Naive B cell (primary cell): ENCODE data around the gene SELENOT. TPM values are rescaled to one million over a fixed set of nuclear protein-coding genes. Genes with fewer than 3 reads are reported as not detected.
A peak's percentile ranks its signal among the peaks of the same experiment; 100 is the strongest.

Experiments
- ATAC-seq, 2 donors: fragments of 150-1000 bp; cut with Tn5 transposase; 2 replicates each; pipeline ENCODE4 v1.10.0; 2021; ENCODE audit warnings: low read depth in 2 of 2, mild to moderate bottlenecking in 2 of 2, moderate library complexity in 2 of 2
- DNase-seq: peaks from one replicate; pipeline ENCODE4 v3.0.0; 2022
- H3K27ac Mint-ChIP-seq, 6 donors: one replicate each; pipeline ENCODE4 v1.8.0; 2020 to 2022; ENCODE audit warnings: mild to moderate bottlenecking in 6 of 6, mixed read lengths in 6 of 6, moderate library complexity in 5 of 6, inconsistent platforms in 2 of 6
- H3K27me3 Mint-ChIP-seq, 3 donors: one replicate each; pipeline ENCODE4 v1.8.0; 2021 to 2022; ENCODE audit warnings: mixed read lengths in 3 of 3, mild to moderate bottlenecking in 1 of 3
- H3K36me3 Mint-ChIP-seq, 2 donors: one replicate each; pipeline ENCODE4 v1.8.0; 2020 to 2022; ENCODE audit warnings: mixed read lengths in 2 of 2, inconsistent platforms in 1 of 2, mild to moderate bottlenecking in 1 of 2
- H3K4me1 Mint-ChIP-seq, 3 donors: one replicate each; pipeline ENCODE4 v1.8.0; 2020 to 2022; ENCODE audit warnings: mixed read lengths in 3 of 3, inconsistent platforms in 1 of 3, mild to moderate bottlenecking in 1 of 3, moderate library complexity in 1 of 3
- H3K4me3 Mint-ChIP-seq, 8 donors: one replicate each; pipeline ENCODE4 v1.8.0; 2020 to 2022; ENCODE audit warnings: mild to moderate bottlenecking in 8 of 8, mixed read lengths in 8 of 8, moderate library complexity in 8 of 8, inconsistent platforms in 2 of 8
- H3K9me3 Mint-ChIP-seq, 7 donors: one replicate each; pipeline ENCODE4 v1.8.0; 2020 to 2022; ENCODE audit warnings: mixed read lengths in 7 of 7, mild to moderate bottlenecking in 5 of 7, inconsistent platforms in 2 of 7, moderate library complexity in 1 of 7
- polyA plus RNA-seq, 6 donors: library from polyadenylated mRNA; unstranded; fragments of 300-500 nt; fragmentation: Illumina TruSeq; gene quantifications; one replicate each; pipeline ENCODE4 v1.2.3, GENCODE V29; 2021; ENCODE audit warnings: low read depth in 6 of 6

SELENOT gene, protein sequence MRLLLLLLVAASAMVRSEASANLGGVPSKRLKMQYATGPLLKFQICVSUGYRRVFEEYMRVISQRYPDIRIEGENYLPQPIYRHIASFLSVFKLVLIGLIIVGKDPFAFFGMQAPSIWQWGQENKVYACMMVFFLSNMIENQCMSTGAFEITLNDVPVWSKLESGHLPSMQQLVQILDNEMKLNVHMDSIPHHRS
- 100 to 1,000 TPM; 279 to 418 (median 299) TPM for polyA plus RNA-seq

DNA sequence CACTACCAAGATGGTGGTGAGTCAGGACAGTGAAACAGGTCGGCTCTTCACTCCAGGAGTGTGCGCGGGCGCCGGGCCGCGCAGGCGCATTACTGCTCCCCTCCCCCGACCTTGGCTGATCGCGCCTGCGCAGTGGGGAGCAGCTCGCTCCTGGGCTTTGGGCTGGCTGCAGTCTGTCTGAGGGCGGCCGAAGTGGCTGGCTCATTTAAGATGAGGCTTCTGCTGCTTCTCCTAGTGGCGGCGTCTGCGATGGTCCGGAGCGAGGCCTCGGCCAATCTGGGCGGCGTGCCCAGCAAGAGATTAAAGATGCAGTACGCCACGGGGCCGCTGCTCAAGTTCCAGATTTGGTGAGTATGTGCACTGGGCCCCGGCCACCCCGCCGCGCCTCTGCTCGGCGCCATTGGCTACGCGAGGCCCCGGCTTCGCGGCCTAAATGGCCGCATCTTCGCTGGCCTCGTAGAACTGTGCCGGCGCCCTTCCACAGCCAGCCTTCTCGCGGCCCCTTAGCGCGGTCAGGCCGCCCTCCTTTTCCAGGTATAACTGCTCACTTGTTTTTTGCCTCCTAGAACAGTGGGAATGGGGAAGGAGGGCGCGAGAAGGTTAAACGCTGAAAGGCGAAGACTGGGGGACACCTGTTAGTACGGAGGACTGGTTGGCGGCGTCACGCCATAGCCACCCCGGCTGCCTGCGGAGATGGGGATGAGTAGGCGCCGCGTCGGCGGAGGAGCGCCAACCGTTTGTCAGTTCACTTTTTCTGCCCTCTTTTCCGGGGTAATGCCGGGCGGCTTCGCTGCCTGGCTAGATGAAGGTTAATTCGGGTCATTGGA, at the start of gene SELENOT:
Gene SELENOT, plus strand, starts transcription at position 169 of the 827 bp plus-strand sequence. Its CDS starts 42 bp downstream, at position 211.
- H3K4me3 Mint-ChIP-seq: peak within 1 kb of the TSS; percentile 92 to 99 (median 97)
- H3K27me3 Mint-ChIP-seq: no peaks in the 10 kb centered on the region
- DNase-seq (peak; percentile 95), ATAC-seq (peak; percentile 81 to 82)
- H3K9me3 Mint-ChIP-seq: peaks cover 0 to 1% (median 0%) of the 10 kb centered on the region in 7 donors
- H3K27ac Mint-ChIP-seq: peak within 1 kb of the TSS; percentile 99 to 100 (median 100)
- H3K4me1 Mint-ChIP-seq: peaks cover 59 to 79% (median 69%) of the 10 kb centered on the region in 3 donors
- peaks cover 0 to 9% of the 10 kb centered on the region in 2 donors for H3K36me3 Mint-ChIP-seq

DNA sequence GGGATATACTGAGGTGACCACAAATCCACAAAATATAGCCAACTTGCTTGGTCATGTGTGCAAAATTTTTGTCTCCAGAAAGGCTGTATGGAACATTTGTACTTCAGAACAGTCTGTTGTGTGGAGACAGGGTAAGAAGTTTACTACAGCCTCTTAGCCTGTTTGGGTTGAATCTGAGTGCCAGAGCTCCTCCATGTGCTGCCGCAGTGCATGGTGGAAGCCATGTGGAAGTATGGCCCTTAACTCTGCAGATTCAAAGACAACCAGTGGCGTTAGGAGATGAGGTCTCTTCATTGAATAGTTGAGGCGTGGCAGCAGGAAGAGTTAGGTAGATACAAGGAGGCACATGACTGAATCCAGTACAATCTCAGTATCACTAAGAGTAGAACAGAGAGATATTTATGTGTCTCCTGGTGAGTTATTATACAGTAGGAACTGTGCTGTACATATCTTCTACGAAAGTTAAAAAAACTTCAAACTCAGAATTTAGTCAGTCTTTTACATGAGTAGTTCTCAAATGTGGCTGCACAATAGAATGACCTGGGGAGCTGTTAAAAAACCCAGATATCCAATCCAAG, 47.2 kb upstream of the SELENOT start:
- ATAC-seq: no peak
- Mint-ChIP-seq H3K27ac (peak overlapping the region in 1 of 6 donors; percentile 61), H3K36me3 (peaks cover 10 to 20% of the 10 kb centered on the region in 2 donors)

DNA sequence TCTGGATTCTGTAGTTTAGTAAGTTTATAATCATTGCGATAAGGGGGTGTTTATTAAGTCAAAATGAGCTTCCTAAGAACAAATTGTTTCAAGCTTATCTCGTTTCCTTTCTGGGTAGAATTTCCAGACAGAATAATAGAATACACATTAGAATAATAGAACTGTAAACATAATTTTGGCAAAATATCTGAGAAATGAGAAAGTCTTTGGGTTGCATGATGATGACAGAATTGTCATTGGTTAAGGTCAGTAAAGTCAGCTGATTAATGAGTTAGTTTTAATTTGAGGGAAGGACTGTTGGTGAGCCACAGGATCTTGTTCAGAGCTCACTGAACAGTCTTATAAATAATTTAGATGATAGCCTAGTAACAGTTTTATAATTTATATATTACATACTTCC, 46.3 kb upstream of the SELENOT start:
- Mint-ChIP-seq H3K36me3 (peaks cover 8 to 17% of the 10 kb centered on the region in 2 donors), H3K4me3 (no peak overlapping the region), H3K9me3 (no peaks in the 10 kb centered on the region), H3K27ac (peak overlapping the region in 1 of 6 donors; percentile 53), H3K27me3 (no peaks in the 10 kb centered on the region), H3K4me1 (peaks cover 11 to 17% (median 15%) of the 10 kb centered on the region in 3 donors)
- no peak for DNase-seq
- no peak for ATAC-seq

More for the DNA sequence above, 47.2 kb upstream of the SELENOT start:
- no peak for DNase-seq
- H3K9me3 Mint-ChIP-seq: no peaks in the 10 kb centered on the region
- no peaks in the 10 kb centered on the region for H3K27me3 Mint-ChIP-seq
- H3K4me1 Mint-ChIP-seq: peaks cover 15 to 19% (median 19%) of the 10 kb centered on the region in 3 donors
- no peak overlapping the region for H3K4me3 Mint-ChIP-seq

DNA sequence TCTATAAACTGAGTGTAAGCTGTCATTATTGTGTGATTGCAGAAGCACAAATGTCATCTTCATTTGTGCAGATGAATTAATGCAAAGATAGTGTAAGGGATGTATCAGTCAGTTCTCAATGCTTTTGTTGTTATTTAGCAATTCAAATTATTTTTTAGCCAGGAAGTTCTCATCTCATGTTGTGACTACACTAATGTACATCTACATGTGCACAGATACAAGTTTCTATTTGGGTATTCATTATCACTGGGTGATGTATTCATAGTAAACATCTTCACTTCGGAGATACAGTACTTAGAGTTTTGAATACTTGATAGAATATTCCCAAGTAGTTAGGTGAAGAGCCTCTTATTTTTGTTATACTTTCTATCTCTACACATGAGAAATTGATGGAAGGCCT, 45.4 kb upstream of the SELENOT start:
- Mint-ChIP-seq H3K4me3 (no peak overlapping the region), H3K36me3 (peaks cover 8 to 13% of the 10 kb centered on the region in 2 donors), H3K27me3 (no peaks in the 10 kb centered on the region), H3K9me3 (no peaks in the 10 kb centered on the region), H3K27ac (no peak overlapping the region), H3K4me1 (peaks cover 11 to 15% (median 12%) of the 10 kb centered on the region in 3 donors)
- no peak for DNase-seq
- ATAC-seq: no peak

DNA sequence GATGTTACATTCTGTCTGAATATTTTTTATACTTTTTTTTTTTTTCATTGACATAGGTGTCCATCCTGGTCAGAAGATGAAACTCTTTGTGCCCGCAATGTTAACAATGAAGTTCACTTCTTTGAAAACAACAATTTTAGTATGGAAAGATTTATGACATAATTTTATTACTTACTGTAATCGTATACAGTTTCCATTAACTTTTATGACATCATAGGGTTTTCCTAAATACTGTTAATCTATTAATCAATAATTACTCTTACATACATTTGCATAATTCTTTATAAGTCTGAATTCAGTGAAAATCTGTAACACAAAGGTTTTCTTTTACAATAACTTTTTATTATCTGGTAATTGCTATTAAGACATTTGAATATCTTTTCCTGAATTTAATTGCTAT, 38.9 kb upstream of the SELENOT start:
- Mint-ChIP-seq H3K27me3 (no peaks in the 10 kb centered on the region), H3K4me3 (no peak overlapping the region), H3K4me1 (peaks cover 0 to 3% (median 0%) of the 10 kb centered on the region in 3 donors), H3K9me3 (no peaks in the 10 kb centered on the region), H3K27ac (no peak overlapping the region), H3K36me3 (no peaks in the 10 kb centered on the region)
- ATAC-seq: no peak
- DNase-seq: no peak

DNA sequence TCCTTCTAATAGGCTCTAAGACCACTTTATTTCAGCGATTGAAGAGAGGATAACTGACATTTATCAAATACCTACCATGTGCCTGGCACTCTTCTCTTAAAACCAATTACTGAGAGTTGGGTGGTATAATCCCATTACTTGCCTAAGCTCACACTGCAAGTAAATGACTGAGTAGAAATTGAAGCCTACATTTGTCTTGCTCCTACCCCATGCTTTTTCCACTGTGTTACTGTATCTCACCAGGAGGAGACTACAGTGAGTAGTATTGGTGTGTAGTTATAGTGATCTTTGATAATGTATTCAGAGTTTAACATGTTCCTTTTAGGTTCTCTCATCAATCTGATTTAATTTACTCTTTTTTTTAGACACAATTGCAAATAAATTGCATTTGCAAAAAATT, 35.8 kb upstream of the SELENOT start:
- ATAC-seq (no peak), DNase-seq (no peak)
- Mint-ChIP-seq H3K4me1 (no peaks in the 10 kb centered on the region), H3K4me3 (no peak overlapping the region), H3K27ac (no peak overlapping the region), H3K27me3 (no peaks in the 10 kb centered on the region), H3K36me3 (peaks cover 9% of the 10 kb centered on the region in 2 donors), H3K9me3 (no peaks in the 10 kb centered on the region)

DNA sequence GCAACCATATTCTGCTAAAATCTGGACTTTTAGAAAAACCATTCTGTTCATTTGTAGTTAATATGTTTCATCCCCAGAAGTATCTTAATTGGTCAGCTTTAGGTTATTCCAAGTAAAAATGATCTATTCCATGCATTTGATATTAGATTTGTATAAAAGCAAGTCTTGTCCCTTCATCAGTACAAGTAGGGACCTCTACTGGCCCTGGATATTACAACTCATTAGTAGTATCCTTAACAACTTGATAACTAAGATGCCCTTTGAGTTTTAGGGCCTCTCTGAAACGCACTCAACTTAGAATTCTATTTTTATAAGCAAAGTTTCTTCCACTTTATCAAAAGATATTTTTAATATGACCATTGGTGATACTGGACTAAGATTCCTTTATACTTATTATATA, 25.3 kb upstream of the SELENOT start:
- no peak overlapping the region for H3K4me3 Mint-ChIP-seq
- no peaks in the 10 kb centered on the region for H3K9me3 Mint-ChIP-seq
- DNase-seq: no peak
- ATAC-seq: no peak
- no peaks in the 10 kb centered on the region for H3K27me3 Mint-ChIP-seq
- peaks cover 9 to 20% of the 10 kb centered on the region in 2 donors for H3K36me3 Mint-ChIP-seq
- peaks cover 0 to 9% (median 0%) of the 10 kb centered on the region in 3 donors for H3K4me1 Mint-ChIP-seq
- no peak overlapping the region for H3K27ac Mint-ChIP-seq

DNA sequence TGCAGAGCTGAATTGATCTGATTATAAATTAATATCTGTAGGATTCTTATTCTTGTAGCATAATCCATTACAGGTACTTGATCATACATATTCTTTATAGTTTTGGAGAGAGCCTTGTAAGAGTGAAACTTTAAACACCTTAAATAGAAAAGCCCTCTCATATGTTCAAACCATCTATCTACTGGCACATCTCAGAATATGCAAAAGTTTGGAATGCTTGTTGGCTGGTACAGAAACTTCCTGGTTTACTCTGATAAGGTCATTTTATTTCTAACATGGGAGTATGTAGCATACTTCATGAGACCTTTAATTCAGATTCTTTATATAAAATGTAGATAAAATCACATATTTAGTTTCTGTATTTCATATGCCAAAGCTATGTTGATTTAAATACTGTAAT, 21.9 kb upstream of the SELENOT start:
- no peaks in the 10 kb centered on the region for H3K9me3 Mint-ChIP-seq
- no peaks in the 10 kb centered on the region for H3K27me3 Mint-ChIP-seq
- H3K4me3 Mint-ChIP-seq: no peak overlapping the region
- no peak for ATAC-seq
- no peak overlapping the region for H3K27ac Mint-ChIP-seq
- H3K36me3 Mint-ChIP-seq: peaks cover 19 to 20% of the 10 kb centered on the region in 2 donors
- H3K4me1 Mint-ChIP-seq: peaks cover 0 to 3% (median 0%) of the 10 kb centered on the region in 3 donors
- no peak for DNase-seq

DNA sequence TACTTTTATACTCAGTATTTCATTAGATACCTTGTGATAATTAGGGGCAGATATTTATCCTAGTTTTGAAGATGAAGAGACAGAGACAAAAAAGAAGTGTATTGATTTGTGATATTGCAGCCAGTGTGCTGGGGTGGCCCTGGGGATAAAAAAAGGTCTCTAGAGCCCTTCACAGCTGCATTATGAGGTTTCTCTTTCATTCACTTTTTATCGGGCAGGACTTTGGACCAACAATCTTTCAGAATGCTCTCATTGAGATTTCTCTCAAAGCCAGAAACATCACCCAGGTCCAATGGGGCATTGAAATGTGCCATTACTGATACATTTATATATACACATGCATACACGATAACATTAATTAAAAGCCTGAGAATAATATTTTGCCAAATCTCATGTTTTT, 20.5 kb upstream of the SELENOT start:
- Mint-ChIP-seq H3K9me3 (no peaks in the 10 kb centered on the region), H3K27me3 (no peaks in the 10 kb centered on the region), H3K4me1 (no peaks in the 10 kb centered on the region), H3K27ac (no peak overlapping the region), H3K36me3 (peaks cover 10 to 12% of the 10 kb centered on the region in 2 donors), H3K4me3 (no peak overlapping the region)
- no peak for DNase-seq
- no peak for ATAC-seq

DNA sequence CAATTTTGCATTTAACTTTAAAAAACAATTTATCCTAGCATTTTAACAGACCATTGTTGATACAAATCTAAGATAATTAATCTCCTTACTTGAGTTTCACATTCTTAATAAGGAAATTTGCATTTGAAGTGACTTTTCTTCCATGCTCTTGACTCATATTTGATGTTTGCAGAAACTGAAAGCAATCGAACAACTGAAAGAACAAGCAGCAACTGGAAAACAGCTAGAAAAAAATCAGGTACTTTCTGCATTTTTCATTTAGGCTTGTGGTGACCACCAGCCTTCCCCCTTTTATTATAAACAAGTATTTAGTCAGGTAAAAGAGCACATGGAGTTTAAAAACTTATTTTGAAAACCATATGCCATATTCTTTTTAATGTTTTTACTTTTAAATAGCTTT, 20.1 kb upstream of the SELENOT start:
- no peak overlapping the region for H3K4me3 Mint-ChIP-seq
- no peaks in the 10 kb centered on the region for H3K4me1 Mint-ChIP-seq
- no peaks in the 10 kb centered on the region for H3K9me3 Mint-ChIP-seq
- ATAC-seq (no peak), DNase-seq (no peak)
- H3K27ac Mint-ChIP-seq: peak overlapping the region in 1 of 6 donors; percentile 10
- H3K36me3 Mint-ChIP-seq: peaks cover 9 to 10% of the 10 kb centered on the region in 2 donors
- H3K27me3 Mint-ChIP-seq: no peaks in the 10 kb centered on the region

DNA sequence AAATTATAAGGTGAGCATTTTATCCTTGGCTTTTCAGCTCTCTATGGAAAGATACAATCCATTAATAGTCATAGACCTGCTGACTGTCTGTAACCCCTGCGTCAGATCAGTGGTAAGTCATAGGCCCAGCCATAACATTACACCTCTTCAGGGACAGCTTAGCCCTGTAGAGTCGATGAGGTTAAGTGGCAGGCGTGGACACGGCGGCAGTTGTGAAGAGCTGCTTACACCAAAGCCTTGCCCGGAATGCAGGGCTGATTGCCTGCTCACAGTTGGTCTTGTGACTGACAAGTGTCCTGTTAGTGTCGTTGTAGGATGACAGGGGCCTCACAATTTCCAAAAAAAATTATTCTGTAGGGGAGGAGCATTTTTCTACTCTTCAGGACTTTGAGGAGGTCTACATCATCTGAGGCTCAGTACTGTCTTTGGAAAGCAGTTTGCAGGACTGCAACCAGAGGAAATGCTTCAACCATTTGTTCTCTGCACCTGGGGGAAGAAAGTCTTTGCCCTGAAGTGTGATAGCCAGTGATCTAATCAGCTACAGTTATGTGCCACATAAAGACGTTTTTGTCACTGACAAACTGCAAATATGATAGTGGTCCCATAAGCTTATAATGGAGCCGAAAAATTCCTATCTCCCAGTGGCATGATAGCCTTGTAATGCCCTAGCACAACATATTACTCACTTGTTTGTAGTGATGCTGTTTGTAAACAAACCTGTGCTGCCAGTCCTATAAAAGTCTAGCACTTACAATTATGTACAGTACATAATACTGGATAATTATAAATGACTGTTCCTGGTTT, 14.9 kb upstream of the SELENOT start:
- no peaks in the 10 kb centered on the region for H3K9me3 Mint-ChIP-seq
- no peak for ATAC-seq
- H3K27ac Mint-ChIP-seq: peak overlapping the region in 2 of 6 donors; percentile 33 to 69
- no peak overlapping the region for H3K4me3 Mint-ChIP-seq
- H3K4me1 Mint-ChIP-seq: no peaks in the 10 kb centered on the region
- H3K27me3 Mint-ChIP-seq: no peaks in the 10 kb centered on the region
- peaks cover 0 to 10% of the 10 kb centered on the region in 2 donors for H3K36me3 Mint-ChIP-seq
- no peak for DNase-seq

DNA sequence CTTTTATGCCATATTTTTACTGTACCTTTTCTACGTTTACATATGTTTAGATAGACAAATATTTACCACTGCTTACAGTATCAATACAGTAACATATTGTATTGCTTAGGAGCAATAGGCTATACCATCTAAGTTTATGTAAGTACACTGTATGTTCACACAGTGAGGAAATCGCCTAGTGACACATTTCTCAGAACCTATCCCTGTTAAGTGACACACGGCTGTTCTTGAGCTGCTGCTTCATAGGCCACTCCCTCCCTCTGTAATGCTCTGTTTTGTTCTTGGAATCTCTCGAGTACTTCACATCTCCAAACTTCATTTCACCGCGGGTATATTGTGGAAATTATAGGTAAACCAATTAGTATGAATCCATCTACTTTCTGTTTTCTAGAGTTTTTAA, 13.4 kb upstream of the SELENOT start:
- DNase-seq (no peak), ATAC-seq (no peak)
- Mint-ChIP-seq H3K4me1 (no peaks in the 10 kb centered on the region), H3K27ac (peak overlapping the region in 1 of 6 donors; percentile 12), H3K9me3 (no peaks in the 10 kb centered on the region), H3K36me3 (peaks cover 0 to 10% of the 10 kb centered on the region in 2 donors), H3K4me3 (no peak overlapping the region), H3K27me3 (no peaks in the 10 kb centered on the region)

DNA sequence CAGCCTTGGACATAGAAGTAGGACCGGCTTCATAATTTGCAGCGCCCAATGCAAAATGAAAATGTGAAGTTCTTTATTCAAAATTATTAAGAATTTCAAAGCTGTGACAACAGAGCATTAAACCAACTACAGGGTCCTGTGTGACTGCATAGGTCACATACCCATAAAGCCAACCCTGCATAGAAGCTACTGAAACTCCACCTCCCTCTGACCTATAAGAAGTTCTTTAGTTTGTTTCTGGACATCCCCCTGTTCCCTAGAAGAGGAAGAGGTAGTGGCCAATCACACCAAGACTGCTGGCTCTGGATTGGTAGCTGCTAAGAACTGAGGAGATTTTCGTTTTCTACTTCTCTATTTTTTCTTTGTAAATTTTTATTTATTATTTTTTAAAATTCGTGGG, 9.0 kb upstream of the SELENOT start:
- peaks cover 2 to 13% (median 11%) of the 10 kb centered on the region in 3 donors for H3K4me1 Mint-ChIP-seq
- ATAC-seq (no peak), DNase-seq (no peak)
- no peaks in the 10 kb centered on the region for H3K27me3 Mint-ChIP-seq
- no peak overlapping the region for H3K27ac Mint-ChIP-seq
- H3K9me3 Mint-ChIP-seq: no peaks in the 10 kb centered on the region
- no peaks in the 10 kb centered on the region for H3K36me3 Mint-ChIP-seq
- H3K4me3 Mint-ChIP-seq: no peak overlapping the region
